Measurements from ENCODE around the gene CCDC91.
"Not testable (repeated sequence)": the region's sequence is repeated elsewhere in the genome, so short reads cannot be mapped to it uniquely, and the experiment has no call there.

CCDC91 gene

DNA sequence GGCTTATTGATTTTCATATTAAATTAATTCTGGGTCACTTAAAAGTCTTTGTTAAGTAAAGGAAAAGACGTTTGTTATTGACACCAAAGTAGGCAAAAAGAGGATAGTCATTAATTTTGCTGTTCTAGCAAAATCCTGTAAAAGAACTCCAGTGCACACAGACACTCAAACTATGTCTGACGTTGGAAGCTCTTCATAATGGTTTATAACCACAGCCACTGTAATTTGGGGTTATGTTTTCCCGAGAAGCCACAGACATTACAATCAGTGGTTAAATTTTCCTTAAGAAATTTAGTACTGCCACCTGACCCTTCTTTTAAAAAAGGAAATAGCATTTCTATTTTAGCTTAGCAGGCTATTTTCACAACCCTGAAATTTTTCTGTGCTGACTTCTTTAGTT is 267.5 kb downstream of the CCDC91 start:
- no peaks in the 10 kb centered on the region for H3K27me3 ChIP-seq (ENCODE audit: low read depth, low read length)

GRCh38 chr12:28459481-28459880 is 269.2 kb downstream of the CCDC91 start:
- TF ChIP-seq EZH2phosphoT487 (IDR thresholded peaks at IDR 0.05; ENCODE audit: low read depth) = no peak
- TF ChIP-seq CTCF (IDR thresholded peaks at IDR 0.05; ENCODE audit: low read depth, low read length) = no peak
- H3K79me2 ChIP-seq (ENCODE audit: low read length) = no peaks in the 10 kb centered on the region
- no peak overlapping the region for H3K9ac ChIP-seq (ENCODE audit: low read length)
- no peaks in the 10 kb centered on the region for H3K27me3 ChIP-seq (ENCODE audit: low read depth, low read length)
- no peak overlapping the region for H2AFZ ChIP-seq (ENCODE audit: low read depth, low read length)
- no peak overlapping the region for H3K4me3 ChIP-seq (ENCODE audit: low read length)
- H3K36me3 ChIP-seq (replicated peaks; ENCODE audit: low read depth, low read length) = no peaks in the 10 kb centered on the region
- no peaks in the 10 kb centered on the region for H4K20me1 ChIP-seq (ENCODE audit: insufficient read depth, low read length)
- H3K9me3 ChIP-seq (ENCODE audit: insufficient read depth, low read length) = no peaks in the 10 kb centered on the region
- peaks cover 8% of the 10 kb centered on the region; the same call in 1 of the 2 replicates for H3K4me1 ChIP-seq (ENCODE audit: low read length)
- H3K4me2 ChIP-seq (ENCODE audit: low read length) = no peak overlapping the region
- H3K27ac ChIP-seq (ENCODE audit: low read length) = no peak overlapping the region

More for the DNA sequence above, 267.5 kb downstream of the CCDC91 start:
- no peak for TF ChIP-seq EZH2phosphoT487 (IDR thresholded peaks at IDR 0.05; ENCODE audit: low read depth)
- TF ChIP-seq CTCF (IDR thresholded peaks at IDR 0.05; ENCODE audit: low read depth, low read length) = no peak
- Histone ChIP-seq H3K4me1 (ENCODE audit: low read length) (no peaks in the 10 kb centered on the region), H3K36me3 (replicated peaks; ENCODE audit: low read depth, low read length) (no peaks in the 10 kb centered on the region), H3K9ac (ENCODE audit: low read length) (no peak overlapping the region), H3K4me3 (ENCODE audit: low read length) (no peak overlapping the region), H3K9me3 (ENCODE audit: insufficient read depth, low read length) (no peaks in the 10 kb centered on the region), H2AFZ (ENCODE audit: low read depth, low read length) (no peak overlapping the region), H3K79me2 (ENCODE audit: low read length) (no peaks in the 10 kb centered on the region), H3K27ac (ENCODE audit: low read length) (no peak overlapping the region), H4K20me1 (ENCODE audit: insufficient read depth, low read length) (no peaks in the 10 kb centered on the region), H3K4me2 (ENCODE audit: low read length) (no peak overlapping the region)

DNA sequence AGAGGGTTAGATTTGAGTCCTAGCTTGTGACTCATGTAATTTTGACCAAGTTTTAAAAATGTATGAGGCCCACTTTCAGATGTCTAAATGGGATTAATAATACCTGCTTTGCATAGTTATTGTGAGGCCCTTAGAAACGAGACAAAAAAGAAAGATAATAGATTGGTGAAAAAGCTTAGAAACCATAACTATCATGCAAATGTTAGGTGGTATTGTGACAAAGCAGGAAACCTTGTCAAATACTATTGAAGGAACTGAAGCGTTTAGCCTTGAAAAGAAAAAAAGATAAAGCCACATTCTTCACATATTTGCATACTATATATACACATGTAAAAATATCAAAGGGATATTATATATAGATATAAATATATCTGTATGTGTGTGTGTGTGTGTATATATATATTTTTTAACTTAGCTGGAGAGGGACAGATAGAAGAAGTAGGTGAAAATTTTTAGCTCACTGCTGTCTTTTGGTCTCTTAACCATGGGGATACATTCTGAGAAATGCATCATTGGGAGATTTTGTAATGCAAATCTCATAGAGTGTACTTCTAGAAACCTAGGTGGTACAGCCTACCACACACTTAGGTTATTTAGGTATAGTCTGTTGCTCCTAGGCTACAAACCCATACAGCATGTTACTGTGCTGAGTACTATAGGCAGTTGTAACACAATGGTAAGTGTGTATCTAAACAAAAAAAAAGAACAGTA is 270.3 kb downstream of the CCDC91 start:
- Histone ChIP-seq H3K4me1 (ENCODE audit: low read length) (peaks cover 8% of the 10 kb centered on the region; the same call in 1 of the 2 replicates), H2AFZ (ENCODE audit: low read depth, low read length) (no peak overlapping the region), H3K36me3 (replicated peaks; ENCODE audit: low read depth, low read length) (no peaks in the 10 kb centered on the region), H3K9me3 (ENCODE audit: insufficient read depth, low read length) (no peaks in the 10 kb centered on the region), H4K20me1 (ENCODE audit: insufficient read depth, low read length) (no peaks in the 10 kb centered on the region), H3K27ac (ENCODE audit: low read length) (no peak overlapping the region), H3K79me2 (ENCODE audit: low read length) (no peaks in the 10 kb centered on the region), H3K27me3 (ENCODE audit: low read depth, low read length) (no peaks in the 10 kb centered on the region), H3K4me2 (ENCODE audit: low read length) (no peak overlapping the region), H3K4me3 (ENCODE audit: low read length) (no peak overlapping the region), H3K9ac (ENCODE audit: low read length) (no peak overlapping the region)
- TF ChIP-seq EZH2phosphoT487 (IDR thresholded peaks at IDR 0.05; ENCODE audit: low read depth) (no peak), CTCF (IDR thresholded peaks at IDR 0.05; ENCODE audit: low read depth, low read length) (no peak)

DNA sequence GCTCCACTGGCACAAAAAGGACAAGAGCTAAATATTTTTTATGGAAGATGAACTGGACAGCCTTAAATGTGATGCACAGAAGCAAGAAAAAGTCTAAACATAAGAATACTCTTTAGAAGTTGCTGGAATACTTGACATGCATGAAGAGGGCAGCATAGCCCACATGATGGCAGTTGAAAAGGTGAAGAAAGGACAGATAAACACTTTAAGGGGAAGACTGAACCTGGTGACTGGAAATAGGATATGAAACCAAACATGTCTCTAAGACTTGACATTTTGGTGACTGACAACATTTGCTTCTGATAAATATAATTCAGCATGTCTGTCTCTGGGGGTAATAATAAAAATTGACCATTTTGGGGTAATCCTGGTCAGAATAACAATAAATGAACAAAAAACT is 273.1 kb downstream of the CCDC91 start:
- H3K9ac ChIP-seq (ENCODE audit: low read length) = no peak overlapping the region
- H3K4me2 ChIP-seq (ENCODE audit: low read length) = no peak overlapping the region
- H2AFZ ChIP-seq (ENCODE audit: low read depth, low read length) = no peak overlapping the region
- no peaks in the 10 kb centered on the region for H3K27me3 ChIP-seq (ENCODE audit: low read depth, low read length)
- H3K36me3 ChIP-seq (replicated peaks; ENCODE audit: low read depth, low read length) = no peaks in the 10 kb centered on the region
- TF ChIP-seq CTCF (IDR thresholded peaks at IDR 0.05; ENCODE audit: low read depth, low read length) (peak; percentile 34; the same call in 1 of the 2 replicates), EZH2phosphoT487 (IDR thresholded peaks at IDR 0.05; ENCODE audit: low read depth) (no peak)
- no peak overlapping the region for H3K27ac ChIP-seq (ENCODE audit: low read length)
- no peak overlapping the region for H3K4me3 ChIP-seq (ENCODE audit: low read length)
- H3K9me3 ChIP-seq (ENCODE audit: insufficient read depth, low read length) = no peaks in the 10 kb centered on the region
- peaks cover 8% of the 10 kb centered on the region; the same call in 1 of the 2 replicates for H3K4me1 ChIP-seq (ENCODE audit: low read length)
- H4K20me1 ChIP-seq (ENCODE audit: insufficient read depth, low read length) = no peaks in the 10 kb centered on the region
- no peaks in the 10 kb centered on the region for H3K79me2 ChIP-seq (ENCODE audit: low read length)

GRCh38 chr12:28471762-28472161 is 281.5 kb downstream of the CCDC91 start:
- H3K9ac ChIP-seq (ENCODE audit: low read length); H3K79me2 ChIP-seq (ENCODE audit: low read length); H3K4me3 ChIP-seq (ENCODE audit: low read length); H3K36me3 ChIP-seq (replicated peaks; ENCODE audit: low read depth, low read length); H3K27ac ChIP-seq (ENCODE audit: low read length); H3K4me2 ChIP-seq (ENCODE audit: low read length); H3K4me1 ChIP-seq (ENCODE audit: low read length); H4K20me1 ChIP-seq (ENCODE audit: insufficient read depth, low read length); H3K9me3 ChIP-seq (ENCODE audit: insufficient read depth, low read length); H3K27me3 ChIP-seq (ENCODE audit: low read depth, low read length); H2AFZ ChIP-seq (ENCODE audit: low read depth, low read length): not testable (repeated sequence)

GRCh38 chr12:28476206-28476605 is 285.9 kb downstream of the CCDC91 start:
- H3K4me3 ChIP-seq (ENCODE audit: low read length); H3K4me2 ChIP-seq (ENCODE audit: low read length); H3K27ac ChIP-seq (ENCODE audit: low read length); H3K9me3 ChIP-seq (ENCODE audit: insufficient read depth, low read length); H3K36me3 ChIP-seq (replicated peaks; ENCODE audit: low read depth, low read length); H3K27me3 ChIP-seq (ENCODE audit: low read depth, low read length); H2AFZ ChIP-seq (ENCODE audit: low read depth, low read length); H3K4me1 ChIP-seq (ENCODE audit: low read length); H3K79me2 ChIP-seq (ENCODE audit: low read length); H4K20me1 ChIP-seq (ENCODE audit: insufficient read depth, low read length); H3K9ac ChIP-seq (ENCODE audit: low read length): not testable (repeated sequence)
